H1 (cell line): ENCODE data around the gene C5orf46. TPM values are rescaled to one million over a fixed set of nuclear protein-coding genes. Genes with fewer than 3 reads are reported as not detected.
A peak's percentile ranks its signal among the peaks of the same experiment; 100 is the strongest.

Experiments used
- CBX8 ChIP-seq: fragments of 300-800, 300-1000 bp; sonication (generic); IDR thresholded peaks from 2 replicates; pipeline ENCODE4 v1.7.1; 2016; ENCODE audit warnings: low read depth, low read length, borderline replicate concordance
- CHD2 ChIP-seq: IDR thresholded peaks from 2 replicates; pipeline ENCODE4 v1.6.1; 2012; ENCODE audit warnings: low read length, improper control_type of control experiment
- GTF2F1 ChIP-seq: IDR thresholded peaks from 2 replicates; pipeline ENCODE4 v1.6.1; 2012; ENCODE audit warnings: low read depth, low read length, improper control_type of control experiment, borderline replicate concordance
- HDAC2 ChIP-seq, 2 experiments: fragments of 300-600 bp in 1 of 2; sonication (generic) in 1 of 2; IDR thresholded peaks; 2 replicates each; pipeline ENCODE4 v1.6.1; 2011 to 2012; ENCODE audit warnings: low read depth in 2 of 2, low read length in 2 of 2, mild to moderate bottlenecking in 2 of 2, moderate library complexity in 2 of 2, borderline replicate concordance in 1 of 2, inconsistent platforms in 1 of 2
- KDM4A ChIP-seq: IDR thresholded peaks from one replicate; pipeline ENCODE4 v1.7.1; 2012; ENCODE audit warnings: low read depth, mild to moderate bottlenecking, moderate library complexity, low read length, inconsistent platforms; ENCODE audit not compliant: severe bottlenecking
- KDM5A ChIP-seq: fragments of 200-600 bp; IDR thresholded peaks from 2 replicates; pipeline ENCODE4 v1.7.1; 2012; ENCODE audit warnings: mild to moderate bottlenecking, low read length, inconsistent platforms, mixed read lengths
- POLR2A ChIP-seq, 2 experiments: IDR thresholded peaks; 1 replicate in 1 of 2; 2 replicates in 1 of 2; pipeline ENCODE4 v1.6.1; 2011; ENCODE audit warnings: low read depth in 2 of 2, low read length in 2 of 2, mild to moderate bottlenecking in 2 of 2; ENCODE audit errors: control extremely low read depth in 1 of 2
- POU5F1 ChIP-seq: IDR thresholded peaks from 2 replicates; pipeline ENCODE4 v1.6.1; 2011; ENCODE audit warnings: low read depth, mild to moderate bottlenecking, low read length, moderate library complexity
- polyA plus RNA-seq, 7 experiments: library from polyadenylated mRNA; depleted of rRNA in 3 of 7; stranded (reverse) in 5 of 7; unstranded in 2 of 7; fragments of >200 nt in 5 of 7; fragments of 200-250 nt in 2 of 7; gene quantifications; 1 replicate in 5 of 7; 2 replicates in 1 of 7; 4 replicates in 1 of 7; pipeline versions ENCODE4 v1.2.1 to v1.2.3, GENCODE V29; 2011 to 2013; ENCODE audit warnings: missing spikeins in 2 of 7, mixed read lengths in 2 of 7
- total RNA-seq: library from RNA; stranded (reverse); fragmentation: NEBNext Ultra II Directional; extraction: Animal tissue kit (Norgen Biotek cat#: 25700); gene quantifications from 2 replicates; pipeline ENCODE4 v1.2.1, GENCODE V29; 2021
- TF ChIP-seq, protein P1 (sequence below): IDR thresholded peaks from 2 replicates; pipeline ENCODE4 v1.6.1; 2012; ENCODE audit warnings: inconsistent platforms

The C5orf46 gene
- total and polyA plus RNA-seq, 2 of the 8 experiments (the other 6 are each of a cell fraction or from before 2014, with no cell fraction given), result not detected

DNA sequence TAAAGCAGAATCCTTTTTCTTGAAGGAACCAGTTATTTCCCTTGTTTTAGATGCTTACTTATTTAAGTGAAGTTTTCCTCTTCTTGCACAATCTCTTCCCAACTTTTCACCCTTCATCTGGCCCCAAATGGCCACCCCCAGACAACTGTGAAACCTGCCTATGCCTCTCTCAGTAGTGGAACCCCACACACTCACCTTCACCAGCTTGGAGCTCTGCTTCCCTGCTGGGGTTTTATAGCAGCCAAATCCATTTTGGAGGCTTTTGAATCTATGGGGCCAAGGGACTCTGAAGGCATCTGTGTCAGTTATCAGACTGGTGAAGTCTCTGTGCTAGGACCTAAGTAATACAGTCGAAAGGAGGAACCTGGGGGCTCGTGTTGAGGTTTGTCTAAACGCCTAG is 52.0 kb downstream of the C5orf46 start (continued):
- TF ChIP-seq GTF2F1, result no peak
- TF ChIP-seq, protein P1, sequence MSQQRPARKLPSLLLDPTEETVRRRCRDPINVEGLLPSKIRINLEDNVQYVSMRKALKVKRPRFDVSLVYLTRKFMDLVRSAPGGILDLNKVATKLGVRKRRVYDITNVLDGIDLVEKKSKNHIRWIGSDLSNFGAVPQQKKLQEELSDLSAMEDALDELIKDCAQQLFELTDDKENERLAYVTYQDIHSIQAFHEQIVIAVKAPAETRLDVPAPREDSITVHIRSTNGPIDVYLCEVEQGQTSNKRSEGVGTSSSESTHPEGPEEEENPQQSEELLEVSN, result no peak
- peak in 1 of 2 experiments; percentile 48; a peak in 2 of 3 replicates for TF ChIP-seq POLR2A (IDR thresholded peaks at IDR 0.05; ENCODE audit: control extremely low read depth in 1 of 2, low read depth in 2 of 2, low read length in 2 of 2)
- no peak for TF ChIP-seq POU5F1
- no peak for TF ChIP-seq KDM5A
- no peak for TF ChIP-seq CBX8
- no peak for TF ChIP-seq HDAC2 (IDR thresholded peaks at IDR 0.05; ENCODE audit: borderline replicate concordance in 1 of 2, low read depth in 2 of 2, low read length in 2 of 2)
- no peak for TF ChIP-seq CHD2
- no peak for TF ChIP-seq KDM4A
